Endothelial cell of umbilical vein (primary cell): Measurements from ENCODE around the gene FES. TPM values are rescaled to one million over a fixed set of nuclear protein-coding genes. Genes with fewer than 3 reads are reported as not detected.

Source experiments
- BruUV-seq: library from RNA; stranded (reverse); fragments of 400-500 nt; replicated peaks from 2 replicates; lab custom pipeline; 2021; lab: Mats Ljungman, UMichigan
- CTCF ChIA-PET: fragments of 300-600, 350-600 bp; sonication (Branson Sonifier 250); formaldehyde crosslinking; loops from one replicate; lab custom pipeline; 2021; ENCODE audit warnings: antibody characterized with exemption, inconsistent platforms; lab: Charles Lee
- POLR2A ChIA-PET: fragments of 300-600, 350-600 bp; sonication (Branson Sonifier 250); formaldehyde crosslinking; loops from one replicate; lab custom pipeline; 2021; ENCODE audit warnings: antibody characterized with exemption, inconsistent platforms; lab: Charles Lee
- DNase-seq: peaks from one replicate; pipeline ENCODE4 v3.0.0-alpha.2; 2011; ENCODE audit warnings: low read depth, low spot score
- FAIRE-seq: peaks from 2 replicates; lab custom pipeline; 2011; peaks lifted over from hg19 to GRCh38; lab: Jason Lieb, UNC
- H2AFZ ChIP-seq: 2 replicates; pipeline ENCODE4 v1.6.0; 2012; ENCODE audit warnings: low read depth, low read length, control low read depth, inconsistent platforms
- H3K27ac ChIP-seq: 2 replicates; pipeline ENCODE4 v1.5.1; 2011; ENCODE audit warnings: low read depth, mild to moderate bottlenecking, control low read depth, low read length, moderate library complexity; ENCODE audit not compliant: insufficient read depth
- H3K27me3 ChIP-seq, 2 experiments: 2 replicates each; pipeline versions ENCODE4 v1.6.0 to v1.6.1; 2011; ENCODE audit warnings: low read length in 2 of 2, mixed read lengths in 1 of 2; ENCODE audit not compliant: control insufficient read depth in 2 of 2, insufficient read depth in 2 of 2
- H3K36me3 ChIP-seq, 2 experiments: 2 replicates in 1 of 2; 3 replicates in 1 of 2; pipeline ENCODE4 v1.5.1; 2011; ENCODE audit warnings: low read length in 2 of 2, mild to moderate bottlenecking in 1 of 2, moderate library complexity in 1 of 2; ENCODE audit not compliant: control insufficient read depth in 2 of 2, insufficient read depth in 2 of 2; ENCODE audit errors: extremely low read depth in 1 of 2
- H3K4me1 ChIP-seq: 3 replicates; pipeline ENCODE4 v1.5.1; 2011; ENCODE audit warnings: mild to moderate bottlenecking, low read length; ENCODE audit not compliant: control insufficient read depth, insufficient read depth; ENCODE audit errors: extremely low read depth
- H3K4me2 ChIP-seq: 2 replicates; pipeline ENCODE4 v1.6.1; 2011; ENCODE audit warnings: low read length, control low read depth, mixed read lengths; ENCODE audit not compliant: insufficient read depth
- H3K4me3 ChIP-seq, 3 experiments: fragments of 200-600 bp in 1 of 3; sonication (generic), shearing (Covaris generic) in 1 of 3; replicated peaks in 1 of 3; 2 replicates each; pipeline ENCODE4 v1.5.1; 2011 to 2016; ENCODE audit warnings: control low read depth in 3 of 3, low read length in 3 of 3, mild to moderate bottlenecking in 2 of 3, inconsistent platforms in 1 of 3, low read depth in 1 of 3, moderate library complexity in 1 of 3; ENCODE audit not compliant: insufficient read depth in 1 of 3
- H3K79me2 ChIP-seq: 2 replicates; pipeline ENCODE4 v1.6.0; 2012; ENCODE audit warnings: low read length, inconsistent platforms; ENCODE audit not compliant: control insufficient read depth, insufficient read depth
- H3K9ac ChIP-seq: replicated peaks from 2 replicates; pipeline ENCODE3; 2011; ENCODE audit warnings: low read length, control low read depth; ENCODE audit not compliant: insufficient read depth; ENCODE audit errors: extremely low read depth
- H3K9me1 ChIP-seq: replicated peaks from 3 replicates; pipeline ENCODE4 v1.6.0; 2011; ENCODE audit warnings: mild to moderate bottlenecking, low read length; ENCODE audit not compliant: control insufficient read depth, insufficient read depth; ENCODE audit errors: extremely low read depth
- H3K9me3 ChIP-seq: replicated peaks from 2 replicates; pipeline ENCODE4 v1.5.1; 2012; ENCODE audit warnings: low read length, inconsistent platforms; ENCODE audit not compliant: control insufficient read depth, insufficient read depth
- H4K20me1 ChIP-seq: replicated peaks from 2 replicates; pipeline ENCODE3; 2011; ENCODE audit warnings: mild to moderate bottlenecking, low read length; ENCODE audit not compliant: control insufficient read depth, insufficient read depth; ENCODE audit errors: extremely low read depth
- EZH2 ChIP-seq: IDR thresholded peaks from 2 replicates; pipeline ENCODE4 v1.6.1; 2012; ENCODE audit warnings: borderline replicate concordance, low read depth, mild to moderate bottlenecking, moderate library complexity, low read length, inconsistent platforms; ENCODE audit not compliant: severe bottlenecking
- FOS ChIP-seq: IDR thresholded peaks from 2 replicates; pipeline ENCODE4 v1.6.1; 2011; ENCODE audit warnings: mild to moderate bottlenecking, low read length, moderate library complexity, borderline replicate concordance; ENCODE audit not compliant: insufficient read depth
- GATA2 ChIP-seq: IDR thresholded peaks from 2 replicates; pipeline ENCODE4 v1.7.0; 2011; ENCODE audit warnings: low read depth, mild to moderate bottlenecking, moderate library complexity, mixed read lengths, low read length; ENCODE audit not compliant: insufficient read length, insufficient read depth
- JUN ChIP-seq: IDR thresholded peaks from 2 replicates; pipeline ENCODE4 v1.6.1; 2011; ENCODE audit warnings: borderline replicate concordance, low read depth; ENCODE audit not compliant: insufficient read length, insufficient read depth
- MYC ChIP-seq: IDR thresholded peaks from one replicate; pipeline ENCODE4 v1.6.1; 2011; ENCODE audit warnings: mild to moderate bottlenecking, low read depth, low read length
- POLR2A ChIP-seq: IDR thresholded peaks from 2 replicates; pipeline ENCODE4 v1.6.1; 2012; ENCODE audit warnings: low read depth, mild to moderate bottlenecking, control low read depth, low read length
- POLR2AphosphoS5 ChIP-seq: IDR thresholded peaks from 2 replicates; pipeline ENCODE4 v1.6.1; 2012; ENCODE audit warnings: low read depth, mild to moderate bottlenecking, control low read depth, low read length, moderate library complexity; ENCODE audit not compliant: insufficient read depth
- dilution Hi-C: fragments of 300-500 bp; cut with MboI; formaldehyde crosslinking; loops from one replicate; pipeline ENCODE4 v1.15.0; 2019; ENCODE audit warnings: low sequenced_read_pairs; ENCODE audit not compliant: extremely low pct_ligation_motif_present
- intact Hi-C: fragments of 100-400 bp; cut with micrococcal nuclease; formaldehyde crosslinking; loops from one replicate; pipeline ENCODE4 v1.10.0; 2022
- polyA plus RNA-seq, 4 experiments: library from polyadenylated mRNA; depleted of rRNA in 3 of 4; stranded (reverse) in 3 of 4; unstranded in 1 of 4; fragments of >200 nt; gene quantifications; 2 replicates each; pipeline versions ENCODE4 v1.2.1 to v1.2.3, GENCODE V29; 2011 to 2012; ENCODE audit warnings: missing spikeins in 1 of 4
- total RNA-seq: library from RNA; stranded (reverse); gene quantifications from 2 replicates; pipeline ENCODE4 v1.2.3, GENCODE V29; 2021
- TF ChIP-seq, protein P1 (sequence below), 2 donors: IDR thresholded peaks; 1 replicate in 1 of 2; 2 replicates in 1 of 2; pipeline ENCODE4 v1.5.1; 2011; ENCODE audit warnings: low read length in 2 of 2, mild to moderate bottlenecking in 2 of 2, moderate library complexity in 2 of 2, control low read depth in 1 of 2, inconsistent platforms in 1 of 2, low read depth in 1 of 2; ENCODE audit not compliant: insufficient read depth in 1 of 2; ENCODE audit errors: extremely low read depth in 1 of 2
- TF ChIP-seq, protein P2 (sequence below): IDR thresholded peaks from 2 replicates; pipeline ENCODE4 v1.6.1; 2011; ENCODE audit not compliant: insufficient read depth, insufficient read length

FES gene
- total and polyA plus RNA-seq, 2 donors (not counting 3 experiments of a cell fraction or from before 2014, with no cell fraction given) = 41.5 to 58.1 TPM

DNA sequence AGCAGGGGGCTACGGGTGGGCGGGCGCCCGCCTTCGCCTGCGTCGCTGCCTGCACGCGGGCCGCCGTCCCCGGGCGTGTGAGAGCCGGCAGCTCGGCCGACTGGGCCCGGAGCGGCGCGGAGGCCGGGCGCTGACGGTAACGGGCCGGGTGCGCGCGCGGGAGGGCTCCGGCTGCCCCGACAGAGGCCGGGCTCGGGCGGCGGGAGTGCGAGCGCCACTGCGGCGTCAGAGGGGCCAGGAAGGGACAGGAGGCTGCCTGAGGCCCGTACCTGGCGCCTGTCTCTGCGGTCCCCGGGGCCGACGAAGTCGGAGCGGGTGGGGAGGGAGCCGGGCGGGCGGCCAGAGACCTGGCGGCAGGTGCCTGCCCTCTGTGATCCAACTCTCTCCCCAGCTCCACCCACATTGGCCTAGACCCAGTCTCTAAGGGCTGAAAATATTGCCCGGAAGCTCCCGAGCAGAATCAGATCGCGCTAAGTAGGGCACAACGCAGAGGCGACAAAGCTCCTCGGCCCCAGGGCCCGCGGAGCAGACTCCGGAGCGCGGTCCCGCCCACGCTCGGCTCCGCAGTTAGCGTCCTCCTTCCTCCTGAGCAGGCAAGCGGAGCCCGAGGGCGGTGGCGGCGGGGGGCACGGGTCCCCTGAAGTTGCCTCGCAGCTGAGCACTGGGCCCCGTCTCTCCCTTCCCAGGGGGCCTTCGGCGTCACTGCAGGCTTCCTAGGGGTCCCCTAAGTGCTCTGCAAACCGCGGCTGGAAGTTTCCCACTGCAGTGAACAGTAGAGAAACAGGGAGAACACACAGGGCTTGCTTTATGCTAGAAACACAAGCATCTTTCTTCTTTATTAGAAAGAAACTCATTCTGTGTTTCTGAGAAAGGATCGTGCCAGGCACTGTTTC is 18.8 kb downstream of the FES start, which contains the start of gene MAN2A2:
Gene MAN2A2 (plus strand): TSS at position 463 of the 893 bp plus-strand sequence. CDS start 906 bp downstream, outside the sequence.
- Histone ChIP-seq H2AFZ (peak within 1 kb of the TSS; percentile 94), H3K4me3 (peak within 1 kb of the TSS; percentile 68 to 87 (median 79)), H3K79me2 (peaks cover 4% of the 10 kb centered on the region), H4K20me1 (no peaks in the 10 kb centered on the region), H3K9ac (peak within 1 kb of the TSS; percentile 58), H3K27ac (peak within 1 kb of the TSS; percentile 51), H3K36me3 (peaks cover 0 to 22% of the 10 kb centered on the region in 2 experiments), H3K9me3 (no peaks in the 10 kb centered on the region), H3K9me1 (no peaks in the 10 kb centered on the region), H3K4me2 (peak within 1 kb of the TSS; percentile 92), H3K27me3 (no peaks in the 10 kb centered on the region), H3K4me1 (peaks cover 17% of the 10 kb centered on the region)
- BruUV-seq = TSS peak; percentile 13
- dilution Hi-C loops (no loop called here), intact Hi-C loops (loop anchor here (1.0 kb wide), 2 partner anchors 28 to 31 kb away; no protein-coding TSS in a partner anchor)
- peak; percentile 52 for DNase-seq
- TF ChIP-seq POLR2AphosphoS5 (no peak), JUN (no peak), POLR2A (no peak), GATA2 (no peak), EZH2 (no peak), MYC (no peak), FOS (no peak)
- TF ChIP-seq, protein P1, sequence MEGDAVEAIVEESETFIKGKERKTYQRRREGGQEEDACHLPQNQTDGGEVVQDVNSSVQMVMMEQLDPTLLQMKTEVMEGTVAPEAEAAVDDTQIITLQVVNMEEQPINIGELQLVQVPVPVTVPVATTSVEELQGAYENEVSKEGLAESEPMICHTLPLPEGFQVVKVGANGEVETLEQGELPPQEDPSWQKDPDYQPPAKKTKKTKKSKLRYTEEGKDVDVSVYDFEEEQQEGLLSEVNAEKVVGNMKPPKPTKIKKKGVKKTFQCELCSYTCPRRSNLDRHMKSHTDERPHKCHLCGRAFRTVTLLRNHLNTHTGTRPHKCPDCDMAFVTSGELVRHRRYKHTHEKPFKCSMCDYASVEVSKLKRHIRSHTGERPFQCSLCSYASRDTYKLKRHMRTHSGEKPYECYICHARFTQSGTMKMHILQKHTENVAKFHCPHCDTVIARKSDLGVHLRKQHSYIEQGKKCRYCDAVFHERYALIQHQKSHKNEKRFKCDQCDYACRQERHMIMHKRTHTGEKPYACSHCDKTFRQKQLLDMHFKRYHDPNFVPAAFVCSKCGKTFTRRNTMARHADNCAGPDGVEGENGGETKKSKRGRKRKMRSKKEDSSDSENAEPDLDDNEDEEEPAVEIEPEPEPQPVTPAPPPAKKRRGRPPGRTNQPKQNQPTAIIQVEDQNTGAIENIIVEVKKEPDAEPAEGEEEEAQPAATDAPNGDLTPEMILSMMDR (IDR thresholded peaks at IDR 0.05; ENCODE audit: extremely low read depth in 1 of 2, insufficient read depth in 1 of 2, low read depth in 1 of 2, low read length in 2 of 2) = no peak
- TF ChIP-seq, protein P2, sequence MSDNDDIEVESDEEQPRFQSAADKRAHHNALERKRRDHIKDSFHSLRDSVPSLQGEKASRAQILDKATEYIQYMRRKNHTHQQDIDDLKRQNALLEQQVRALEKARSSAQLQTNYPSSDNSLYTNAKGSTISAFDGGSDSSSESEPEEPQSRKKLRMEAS = no peak
- FAIRE-seq = peak; percentile 67
- ChIA-PET POLR2A (interaction anchor here (0.6 kb wide), 1 partner anchor 884 kb away, joined by 5 read pairs; no protein-coding TSS in a partner anchor), CTCF (interaction anchor here (0.8 to 7.3 kb wide), 10 partner anchors 14 to 612 kb away, joined by 3 to 57 read pairs (median 4); partner anchors contain the start of genes HDDC3 and UNC45A)
